H9 (cell line): Measurements from ENCODE around the gene FUT2. TPM values are rescaled to one million over a fixed set of nuclear protein-coding genes. Genes with fewer than 3 reads are reported as not detected.

Experiments
- DNase-seq: peaks from one replicate; pipeline ENCODE4 v3.0.0-alpha.2; 2017
- H2AFZ ChIP-seq: one replicate; pipeline ENCODE4 v1.6.1; 2013; ENCODE audit warnings: mild to moderate bottlenecking, low read length, control low read depth, moderate library complexity
- H2AK5ac ChIP-seq: 2 replicates; pipeline ENCODE4 v1.6.1; 2013; ENCODE audit warnings: low read length, control low read depth, mixed read lengths; ENCODE audit not compliant: insufficient read length
- H2BK120ac ChIP-seq: one replicate; pipeline ENCODE4 v1.6.1; 2013; ENCODE audit warnings: low read depth, mild to moderate bottlenecking, low read length, control low read depth, inconsistent platforms; ENCODE audit not compliant: poor library complexity, severe bottlenecking
- H2BK12ac ChIP-seq: 2 replicates; pipeline ENCODE4 v1.6.1; 2013; ENCODE audit warnings: low read length, control low read depth, mixed read lengths, low read depth; ENCODE audit not compliant: insufficient read length
- H2BK15ac ChIP-seq: 2 replicates; pipeline ENCODE4 v1.6.1; 2013; ENCODE audit warnings: low read depth, low read length, control low read depth
- H2BK20ac ChIP-seq: one replicate; pipeline ENCODE4 v1.6.1; 2013; ENCODE audit warnings: low read depth, mild to moderate bottlenecking, low read length, control low read depth, inconsistent platforms; ENCODE audit not compliant: poor library complexity, severe bottlenecking
- H2BK5ac ChIP-seq: 2 replicates; pipeline ENCODE4 v1.6.1; 2013; ENCODE audit warnings: low read length, control low read depth, mixed read lengths; ENCODE audit not compliant: insufficient read length
- H3K14ac ChIP-seq: 2 replicates; pipeline ENCODE4 v1.6.1; 2013; ENCODE audit warnings: low read length, control low read depth; ENCODE audit not compliant: insufficient read depth
- H3K18ac ChIP-seq: 2 replicates; pipeline ENCODE4 v1.6.1; 2013; ENCODE audit warnings: low read depth, mild to moderate bottlenecking, mixed read lengths, low read length, control low read depth; ENCODE audit not compliant: insufficient read length
- H3K23ac ChIP-seq: 2 replicates; pipeline ENCODE4 v1.6.1; 2013; ENCODE audit warnings: low read length, control low read depth, mixed read lengths, low read depth; ENCODE audit not compliant: insufficient read length
- H3K23me2 ChIP-seq: 2 replicates; pipeline ENCODE4 v1.6.1; 2013; ENCODE audit warnings: low read depth, mild to moderate bottlenecking, mixed read lengths, low read length, control low read depth; ENCODE audit not compliant: insufficient read length, poor library complexity, severe bottlenecking
- H3K27ac ChIP-seq: 2 replicates; pipeline ENCODE4 v1.5.1; 2013; ENCODE audit warnings: low read length, control low read depth, mixed read lengths, low read depth; ENCODE audit not compliant: insufficient read length
- H3K27me3 ChIP-seq: 2 replicates; pipeline ENCODE4 v1.6.1; 2013; ENCODE audit warnings: low read length, control low read depth, inconsistent platforms; ENCODE audit not compliant: insufficient read depth
- H3K4ac ChIP-seq: 2 replicates; pipeline ENCODE4 v1.6.1; 2013; ENCODE audit warnings: low read depth, mild to moderate bottlenecking, control low read depth, inconsistent platforms, low read length, moderate library complexity
- H3K4me1 ChIP-seq: 2 replicates; pipeline ENCODE4 v1.6.1; 2013; ENCODE audit warnings: low read length, control low read depth, inconsistent platforms; ENCODE audit not compliant: insufficient read depth
- H3K4me2 ChIP-seq: 2 replicates; pipeline ENCODE4 v1.6.1; 2013; ENCODE audit warnings: low read length, control low read depth, mixed read lengths; ENCODE audit not compliant: insufficient read length, insufficient read depth
- H3K56ac ChIP-seq: 2 replicates; pipeline ENCODE4 v1.6.1; 2013; ENCODE audit warnings: low read depth, mild to moderate bottlenecking, mixed read lengths, low read length, control low read depth; ENCODE audit not compliant: insufficient read length
- H3K79me1 ChIP-seq: 2 replicates; pipeline ENCODE4 v1.6.1; 2013; ENCODE audit warnings: low read depth, mild to moderate bottlenecking, moderate library complexity, low read length, control low read depth, inconsistent platforms; ENCODE audit not compliant: insufficient read depth, poor library complexity, severe bottlenecking
- H3K79me2 ChIP-seq: 2 replicates; pipeline ENCODE4 v1.6.1; 2013; ENCODE audit warnings: low read length, control low read depth, inconsistent platforms; ENCODE audit not compliant: insufficient read depth
- H3K9ac ChIP-seq: 2 replicates; pipeline ENCODE4 v1.6.1; 2013; ENCODE audit warnings: low read length, control low read depth, mixed read lengths; ENCODE audit not compliant: insufficient read length; ENCODE audit errors: extremely low read depth
- H3K9me3 ChIP-seq: one replicate; pipeline ENCODE4 v1.6.1; 2013; ENCODE audit warnings: low read depth, low read length, inconsistent platforms; ENCODE audit not compliant: control insufficient read depth
- H3T11ph ChIP-seq: one replicate; pipeline ENCODE4 v1.6.1; 2013; ENCODE audit warnings: mild to moderate bottlenecking, low read length, control low read depth, inconsistent platforms
- H4K20me1 ChIP-seq: one replicate; pipeline ENCODE4 v1.6.1; 2013; ENCODE audit not compliant: control insufficient read depth, insufficient read length, insufficient read depth
- H4K5ac ChIP-seq: 2 replicates; pipeline ENCODE4 v1.6.1; 2013; ENCODE audit warnings: low read depth, mild to moderate bottlenecking, mixed read lengths, low read length, control low read depth; ENCODE audit not compliant: insufficient read length
- H4K8ac ChIP-seq: replicated peaks from 2 replicates; pipeline ENCODE4 v1.6.1; 2013; ENCODE audit warnings: low read length, control low read depth, mixed read lengths, low read depth; ENCODE audit not compliant: insufficient read length
- H4K91ac ChIP-seq: 2 replicates; pipeline ENCODE4 v1.6.1; 2013; ENCODE audit warnings: low read depth, mild to moderate bottlenecking, moderate library complexity, mixed read lengths, low read length, control low read depth; ENCODE audit not compliant: insufficient read length
- H3K27ac Mint-ChIP-seq, 3 experiments: 2 replicates in 2 of 3; 3 replicates in 1 of 3; pipeline ENCODE4 v1.8.0; 2020 to 2021; ENCODE audit warnings: mixed read lengths in 3 of 3, mild to moderate bottlenecking in 1 of 3, moderate library complexity in 1 of 3
- H3K27me3 Mint-ChIP-seq: 2 replicates; pipeline ENCODE4 v1.8.0; 2021; ENCODE audit warnings: low read depth, mild to moderate bottlenecking, moderate library complexity, mixed read lengths
- H3K36me3 Mint-ChIP-seq, 3 experiments: 2 replicates in 2 of 3; 3 replicates in 1 of 3; pipeline ENCODE4 v1.8.0; 2020 to 2021; ENCODE audit warnings: low read depth in 3 of 3, mixed read lengths in 3 of 3; ENCODE audit not compliant: insufficient read depth in 1 of 3
- H3K4me1 Mint-ChIP-seq, 2 experiments: 2 replicates each; pipeline ENCODE4 v1.8.0; 2020; ENCODE audit warnings: mixed read lengths in 2 of 2
- H3K4me3 Mint-ChIP-seq, 2 experiments: 2 replicates in 1 of 2; 3 replicates in 1 of 2; pipeline ENCODE4 v1.8.0; 2020 to 2021; ENCODE audit warnings: mild to moderate bottlenecking in 2 of 2, mixed read lengths in 2 of 2, moderate library complexity in 1 of 2
- H3K9me3 Mint-ChIP-seq, 2 experiments: 2 replicates in 1 of 2; 3 replicates in 1 of 2; pipeline ENCODE4 v1.8.0; 2020; ENCODE audit warnings: mild to moderate bottlenecking in 2 of 2, mixed read lengths in 2 of 2, moderate library complexity in 1 of 2
- CTCF ChIP-seq: fragments of 200-600 bp; sonication (generic); conservative IDR thresholded peaks from 3 replicates; pipeline ENCODE4 v1.8.0; 2021; ENCODE audit warnings: antibody characterized with exemption, mild to moderate bottlenecking
- WGBS: extraction: QIAGEN DNeasy Blood & Tissue Kit; methylation state at CpG from one replicate; pipeline ENCODE4 v1.1.7; 2013; ENCODE audit warnings: missing lambda C conversion rate, low lambda C conversion rate, mixed read lengths; ENCODE audit not compliant: insufficient read length; ENCODE audit errors: extremely low coverage; 5-methylcytosine and 5-hydroxymethylcytosine counted together
- total RNA-seq: library from RNA; stranded (reverse); gene quantifications from 2 replicates; pipeline ENCODE4 v1.2.1, GENCODE V29; 2021

The FUT2 gene
- total RNA-seq, 1 experiment from 2014 or later = 11.4 TPM

DNA sequence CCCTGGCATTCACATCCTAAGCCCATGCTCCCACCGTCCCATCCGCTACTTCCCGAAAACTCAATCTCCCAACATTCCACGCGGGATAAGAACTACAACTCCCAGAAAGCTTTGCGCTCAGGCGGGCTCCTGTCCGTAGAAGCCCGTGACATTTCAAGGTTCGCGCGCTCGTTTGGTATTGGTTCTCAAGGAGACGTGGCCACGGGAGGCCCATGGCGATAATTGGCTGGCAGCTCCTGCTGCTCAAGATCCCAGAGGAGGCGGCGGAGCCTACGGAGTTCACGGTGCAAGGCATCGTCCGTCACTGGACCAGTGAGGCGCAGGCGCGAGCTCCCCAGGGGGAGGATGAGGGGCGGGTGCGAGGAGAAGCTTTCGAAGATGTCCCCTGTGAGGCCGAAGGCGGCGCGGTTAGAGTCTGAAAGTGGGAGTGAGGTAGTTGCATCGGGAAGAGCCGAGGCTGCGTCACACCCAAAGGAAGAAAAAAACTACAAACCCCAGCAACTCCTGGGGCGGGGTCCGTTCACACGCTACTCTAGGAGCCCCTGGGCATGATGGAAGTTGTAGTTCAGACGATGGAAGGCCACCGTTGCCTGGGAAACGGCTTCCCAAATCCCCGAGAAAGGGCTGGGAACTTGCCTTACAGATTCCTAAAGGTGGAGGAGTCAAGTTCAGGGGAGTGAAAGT is 25.0 kb downstream of the FUT2 start:
- H2BK15ac ChIP-seq = no peak overlapping the region

More for the DNA sequence above, 25.0 kb downstream of the FUT2 start:
- Histone ChIP-seq H3K27ac (no peak overlapping the region), H2BK120ac (no peak overlapping the region), H3K18ac (peak overlapping the region; percentile 88), H3K27me3 (no peaks in the 10 kb centered on the region), H4K20me1 (no peaks in the 10 kb centered on the region), H3K9ac (peak overlapping the region; percentile 40), H4K91ac (no peak overlapping the region), H3K23me2 (peaks cover 3% of the 10 kb centered on the region), H3K4me2 (peak overlapping the region; percentile 45), H3K23ac (no peak overlapping the region), H4K8ac (no peak overlapping the region), H3K14ac (0 out of 2 replicates have a peak overlapping the region, but pooled peaks have one; percentile 37), H3K79me1 (no peaks in the 10 kb centered on the region), H4K5ac (no peak overlapping the region), H2AK5ac (no peak overlapping the region), H3K9me3 (no peaks in the 10 kb centered on the region), H3T11ph (no peak overlapping the region), H3K4me1 (no peaks in the 10 kb centered on the region; the same call in 1 of the 2 replicates), H2BK20ac (no peak overlapping the region), H3K4ac (no peak overlapping the region), H3K56ac (no peak overlapping the region), H3K79me2 (no peaks in the 10 kb centered on the region), H2BK5ac (no peak overlapping the region), H2AFZ (no peak overlapping the region), H2BK12ac (no peak overlapping the region)
- peak; percentile 99 for DNase-seq
- H3K27ac Mint-ChIP-seq = peak overlapping the region; percentile 96 to 99 (median 99)
- TF ChIP-seq CTCF = no peak
- H3K4me3 Mint-ChIP-seq = peak overlapping the region; percentile 96 to 98
- H3K36me3 Mint-ChIP-seq = no peaks in the 10 kb centered on the region; a peak in 1 of 7 replicates
- no CpG with 5 or more reads among the region's 42 CpGs for WGBS
- peaks cover 26 to 41% of the 10 kb centered on the region in 2 experiments for H3K4me1 Mint-ChIP-seq
- no peaks in the 10 kb centered on the region; the same call in 1 of the 2 replicates for H3K27me3 Mint-ChIP-seq
- H3K9me3 Mint-ChIP-seq = no peaks in the 10 kb centered on the region
